SK-N-MC (cell line): ENCODE measurements around the gene PRPS2.

ENCODE experiments used
- EZH2 ChIP-seq: fragments of 200-600 bp; sonication (generic); IDR thresholded peaks from one replicate; pipeline ENCODE4 v1.6.1; 2017; ENCODE audit warnings: antibody characterized with exemption
- POLR2AphosphoS5 ChIP-seq: IDR thresholded peaks from 2 replicates; pipeline ENCODE4 v1.6.1; 2012; ENCODE audit warnings: mild to moderate bottlenecking, low read depth, low read length, borderline replicate concordance

GRCh38 chrX:12811658-12812057, 20.4 kb downstream of the PRPS2 start:
- TF ChIP-seq EZH2 (no peak), POLR2AphosphoS5 (no peak)
